Endothelial cell of umbilical vein (primary cell): Measurements from ENCODE around the gene GAB2. TPM values are rescaled to one million over a fixed set of nuclear protein-coding genes. Genes with fewer than 3 reads are reported as not detected.

Source experiments
- BruUV-seq: library from RNA; stranded (reverse); fragments of 400-500 nt; replicated peaks from 2 replicates; lab custom pipeline; 2021; lab: Mats Ljungman, UMichigan
- CTCF ChIA-PET: fragments of 300-600, 350-600 bp; sonication (Branson Sonifier 250); formaldehyde crosslinking; loops from one replicate; lab custom pipeline; 2021; ENCODE audit warnings: antibody characterized with exemption, inconsistent platforms; lab: Charles Lee
- POLR2A ChIA-PET: fragments of 300-600, 350-600 bp; sonication (Branson Sonifier 250); formaldehyde crosslinking; loops from one replicate; lab custom pipeline; 2021; ENCODE audit warnings: antibody characterized with exemption, inconsistent platforms; lab: Charles Lee
- DNase-seq: peaks from one replicate; pipeline ENCODE4 v3.0.0-alpha.2; 2011; ENCODE audit warnings: low read depth, low spot score
- FAIRE-seq: peaks from 2 replicates; lab custom pipeline; 2011; peaks lifted over from hg19 to GRCh38; lab: Jason Lieb, UNC
- H2AFZ ChIP-seq: 2 replicates; pipeline ENCODE4 v1.6.0; 2012; ENCODE audit warnings: low read depth, low read length, control low read depth, inconsistent platforms
- H3K27ac ChIP-seq: 2 replicates; pipeline ENCODE4 v1.5.1; 2011; ENCODE audit warnings: low read depth, mild to moderate bottlenecking, control low read depth, low read length, moderate library complexity; ENCODE audit not compliant: insufficient read depth
- H3K27me3 ChIP-seq, 2 experiments: 2 replicates each; pipeline versions ENCODE4 v1.6.0 to v1.6.1; 2011; ENCODE audit warnings: low read length in 2 of 2, mixed read lengths in 1 of 2; ENCODE audit not compliant: control insufficient read depth in 2 of 2, insufficient read depth in 2 of 2
- H3K36me3 ChIP-seq, 2 experiments: 2 replicates in 1 of 2; 3 replicates in 1 of 2; pipeline ENCODE4 v1.5.1; 2011; ENCODE audit warnings: low read length in 2 of 2, mild to moderate bottlenecking in 1 of 2, moderate library complexity in 1 of 2; ENCODE audit not compliant: control insufficient read depth in 2 of 2, insufficient read depth in 2 of 2; ENCODE audit errors: extremely low read depth in 1 of 2
- H3K4me1 ChIP-seq: 3 replicates; pipeline ENCODE4 v1.5.1; 2011; ENCODE audit warnings: mild to moderate bottlenecking, low read length; ENCODE audit not compliant: control insufficient read depth, insufficient read depth; ENCODE audit errors: extremely low read depth
- H3K4me2 ChIP-seq: 2 replicates; pipeline ENCODE4 v1.6.1; 2011; ENCODE audit warnings: low read length, control low read depth, mixed read lengths; ENCODE audit not compliant: insufficient read depth
- H3K4me3 ChIP-seq, 3 experiments: fragments of 200-600 bp in 1 of 3; sonication (generic), shearing (Covaris generic) in 1 of 3; replicated peaks in 1 of 3; 2 replicates each; pipeline ENCODE4 v1.5.1; 2011 to 2016; ENCODE audit warnings: control low read depth in 3 of 3, low read length in 3 of 3, mild to moderate bottlenecking in 2 of 3, inconsistent platforms in 1 of 3, low read depth in 1 of 3, moderate library complexity in 1 of 3; ENCODE audit not compliant: insufficient read depth in 1 of 3
- H3K79me2 ChIP-seq: 2 replicates; pipeline ENCODE4 v1.6.0; 2012; ENCODE audit warnings: low read length, inconsistent platforms; ENCODE audit not compliant: control insufficient read depth, insufficient read depth
- H3K9ac ChIP-seq: replicated peaks from 2 replicates; pipeline ENCODE3; 2011; ENCODE audit warnings: low read length, control low read depth; ENCODE audit not compliant: insufficient read depth; ENCODE audit errors: extremely low read depth
- H3K9me1 ChIP-seq: replicated peaks from 3 replicates; pipeline ENCODE4 v1.6.0; 2011; ENCODE audit warnings: mild to moderate bottlenecking, low read length; ENCODE audit not compliant: control insufficient read depth, insufficient read depth; ENCODE audit errors: extremely low read depth
- H3K9me3 ChIP-seq: replicated peaks from 2 replicates; pipeline ENCODE4 v1.5.1; 2012; ENCODE audit warnings: low read length, inconsistent platforms; ENCODE audit not compliant: control insufficient read depth, insufficient read depth
- H4K20me1 ChIP-seq: replicated peaks from 2 replicates; pipeline ENCODE3; 2011; ENCODE audit warnings: mild to moderate bottlenecking, low read length; ENCODE audit not compliant: control insufficient read depth, insufficient read depth; ENCODE audit errors: extremely low read depth
- CTCF ChIP-seq, 2 donors: IDR thresholded peaks; 1 replicate in 1 of 2; 2 replicates in 1 of 2; pipeline ENCODE4 v1.5.1; 2011; ENCODE audit warnings: low read length in 2 of 2, mild to moderate bottlenecking in 2 of 2, moderate library complexity in 2 of 2, control low read depth in 1 of 2, inconsistent platforms in 1 of 2, low read depth in 1 of 2; ENCODE audit not compliant: insufficient read depth in 1 of 2; ENCODE audit errors: extremely low read depth in 1 of 2
- EZH2 ChIP-seq: IDR thresholded peaks from 2 replicates; pipeline ENCODE4 v1.6.1; 2012; ENCODE audit warnings: borderline replicate concordance, low read depth, mild to moderate bottlenecking, moderate library complexity, low read length, inconsistent platforms; ENCODE audit not compliant: severe bottlenecking
- FOS ChIP-seq: IDR thresholded peaks from 2 replicates; pipeline ENCODE4 v1.6.1; 2011; ENCODE audit warnings: mild to moderate bottlenecking, low read length, moderate library complexity, borderline replicate concordance; ENCODE audit not compliant: insufficient read depth
- GATA2 ChIP-seq: IDR thresholded peaks from 2 replicates; pipeline ENCODE4 v1.7.0; 2011; ENCODE audit warnings: low read depth, mild to moderate bottlenecking, moderate library complexity, mixed read lengths, low read length; ENCODE audit not compliant: insufficient read length, insufficient read depth
- JUN ChIP-seq: IDR thresholded peaks from 2 replicates; pipeline ENCODE4 v1.6.1; 2011; ENCODE audit warnings: borderline replicate concordance, low read depth; ENCODE audit not compliant: insufficient read length, insufficient read depth
- MAX ChIP-seq: IDR thresholded peaks from 2 replicates; pipeline ENCODE4 v1.6.1; 2011; ENCODE audit not compliant: insufficient read depth, insufficient read length
- MYC ChIP-seq: IDR thresholded peaks from one replicate; pipeline ENCODE4 v1.6.1; 2011; ENCODE audit warnings: mild to moderate bottlenecking, low read depth, low read length
- POLR2A ChIP-seq: IDR thresholded peaks from 2 replicates; pipeline ENCODE4 v1.6.1; 2012; ENCODE audit warnings: low read depth, mild to moderate bottlenecking, control low read depth, low read length
- POLR2AphosphoS5 ChIP-seq: IDR thresholded peaks from 2 replicates; pipeline ENCODE4 v1.6.1; 2012; ENCODE audit warnings: low read depth, mild to moderate bottlenecking, control low read depth, low read length, moderate library complexity; ENCODE audit not compliant: insufficient read depth
- dilution Hi-C: fragments of 300-500 bp; cut with MboI; formaldehyde crosslinking; loops from one replicate; pipeline ENCODE4 v1.15.0; 2019; ENCODE audit warnings: low sequenced_read_pairs; ENCODE audit not compliant: extremely low pct_ligation_motif_present
- intact Hi-C: fragments of 100-400 bp; cut with micrococcal nuclease; formaldehyde crosslinking; loops from one replicate; pipeline ENCODE4 v1.10.0; 2022
- polyA plus RNA-seq, 4 experiments: library from polyadenylated mRNA; depleted of rRNA in 3 of 4; stranded (reverse) in 3 of 4; unstranded in 1 of 4; fragments of >200 nt; gene quantifications; 2 replicates each; pipeline versions ENCODE4 v1.2.1 to v1.2.3, GENCODE V29; 2011 to 2012; ENCODE audit warnings: missing spikeins in 1 of 4
- total RNA-seq: library from RNA; stranded (reverse); gene quantifications from 2 replicates; pipeline ENCODE4 v1.2.3, GENCODE V29; 2021

The GAB2 gene
- total and polyA plus RNA-seq, 2 donors (not counting 3 experiments of a cell fraction or from before 2014, with no cell fraction given): 19.6 to 39.6 TPM

GRCh38 chr11:78199653-78200015, 218.0 kb downstream of the GAB2 start:
- Histone ChIP-seq H2AFZ (no peak overlapping the region), H3K79me2 (no peaks in the 10 kb centered on the region), H3K9ac (no peak overlapping the region), H3K4me3 (no peak overlapping the region), H3K9me1 (no peaks in the 10 kb centered on the region), H3K27ac (no peak overlapping the region), H3K4me2 (no peak overlapping the region), H3K9me3 (no peaks in the 10 kb centered on the region), H3K27me3 (no peaks in the 10 kb centered on the region), H3K4me1 (peaks cover 5% of the 10 kb centered on the region), H4K20me1 (no peaks in the 10 kb centered on the region), H3K36me3 (peaks cover 0 to 16% of the 10 kb centered on the region in 2 experiments)
- DNase-seq: no peak
- intact Hi-C loops: no loop called here
- POLR2A ChIA-PET: no interaction called here
- no peak for FAIRE-seq
- TF ChIP-seq GATA2 (no peak), POLR2AphosphoS5 (no peak), MYC (no peak), MAX (no peak), JUN (no peak), FOS (no peak), CTCF (IDR thresholded peaks at IDR 0.05; ENCODE audit: extremely low read depth in 1 of 2, insufficient read depth in 1 of 2, low read depth in 1 of 2, low read length in 2 of 2) (no peak), POLR2A (no peak), EZH2 (no peak)
- dilution Hi-C loops: no loop called here
- CTCF ChIA-PET: interaction anchor here (2.3 kb wide), 1 partner anchor 365 kb away, joined by 9 read pairs; no protein-coding TSS in a partner anchor
- BruUV-seq: no TSS peak
